GM12892 (cell line): ENCODE data around the gene DCHS2.

Experiments
- POLR2AphosphoS5 ChIP-seq: IDR thresholded peaks from 2 replicates; pipeline ENCODE4 v1.6.1; 2011; ENCODE audit warnings: low read depth, low read length, control low read depth
- TAF1 ChIP-seq: IDR thresholded peaks from 2 replicates; pipeline ENCODE4 v1.6.1; 2011; ENCODE audit warnings: low read depth, mild to moderate bottlenecking, control low read depth, low read length, borderline replicate concordance

DNA sequence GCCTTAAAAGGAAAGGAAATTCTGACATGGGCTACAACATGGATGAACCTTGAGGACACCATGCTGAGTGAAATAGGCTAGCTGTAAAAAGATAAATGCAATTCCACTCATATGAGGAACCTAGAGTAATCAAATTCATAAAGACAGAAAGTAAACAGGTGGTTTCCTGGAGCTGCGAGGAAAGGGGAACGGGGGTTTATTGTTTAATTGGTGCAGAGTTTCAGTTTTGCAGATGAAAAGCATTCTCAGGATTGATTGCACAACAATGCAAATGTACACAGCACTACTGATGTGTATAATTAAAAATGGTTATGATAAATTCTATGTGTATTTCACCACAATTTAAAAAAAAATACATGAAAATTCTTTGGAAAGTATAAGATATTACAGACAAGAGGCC is 34.6 kb upstream of the DCHS2 start:
- TF ChIP-seq TAF1 (no peak), POLR2AphosphoS5 (no peak)
